HG03108 (cell line): ENCODE results near the gene RCAN2.

ENCODE experiments used
- ATAC-seq: cut with Tn5 transposase; IDR thresholded peaks from one replicate; pipeline ENCODE4 v1.9.1; 2021; ENCODE audit warnings: moderate library complexity; ENCODE audit not compliant: unreplicated experiment

RCAN2 gene

GRCh38 chr6:46293641-46294316, 197.5 kb downstream of the RCAN2 start:
- peak; percentile 88 for ATAC-seq

GRCh38 chr6:46291880-46292279, 199.4 kb downstream of the RCAN2 start:
- ATAC-seq: no peak

DNA sequence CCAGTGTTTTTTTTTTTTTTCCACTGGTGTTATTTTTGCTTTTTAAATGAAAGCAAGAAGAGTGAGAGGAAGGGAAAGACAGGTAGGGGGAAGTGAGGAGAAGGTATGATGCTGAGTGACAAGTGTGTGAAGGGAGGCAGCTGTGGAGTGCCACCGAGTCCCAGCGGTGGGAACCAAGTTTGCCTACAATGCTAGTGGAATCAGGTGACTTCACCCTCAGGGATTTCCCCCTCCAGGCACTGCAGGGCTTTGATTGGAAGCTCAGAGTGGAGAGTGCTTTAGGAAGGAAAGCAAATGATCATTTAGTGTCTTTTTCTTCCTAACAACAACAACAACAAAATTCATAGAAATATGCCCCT, 200.0 kb downstream of the RCAN2 start:
- no peak for ATAC-seq

- no peak for ATAC-seq
These were observed 200.6 kb downstream of the RCAN2 start for GRCh38 chr6:46290421-46291274.

GRCh38 chr6:46289898-46290297, 201.4 kb downstream of the RCAN2 start:
- ATAC-seq: no peak

DNA sequence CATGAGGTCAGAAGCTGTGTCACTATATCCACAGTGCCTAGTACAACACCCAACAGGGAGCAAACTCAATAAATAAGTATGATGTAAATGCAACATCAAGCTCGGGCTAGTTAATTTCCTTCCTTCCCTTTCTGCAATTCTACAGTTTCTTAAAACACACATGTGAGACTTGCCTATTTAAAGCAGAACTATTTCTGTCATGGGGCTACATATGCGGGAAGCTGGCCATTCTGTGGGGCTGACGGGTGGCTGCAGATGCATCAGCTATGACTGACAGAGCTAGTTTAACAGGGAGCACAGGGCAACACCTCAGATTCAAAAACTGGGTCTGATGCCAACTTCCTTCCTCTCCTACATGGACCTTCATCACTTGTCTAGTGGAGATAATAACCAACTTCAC, 202.4 kb downstream of the RCAN2 start:
- no peak for ATAC-seq

- ATAC-seq: no peak
These were observed 203.6 kb downstream of the RCAN2 start for GRCh38 chr6:46287681-46288080.

DNA sequence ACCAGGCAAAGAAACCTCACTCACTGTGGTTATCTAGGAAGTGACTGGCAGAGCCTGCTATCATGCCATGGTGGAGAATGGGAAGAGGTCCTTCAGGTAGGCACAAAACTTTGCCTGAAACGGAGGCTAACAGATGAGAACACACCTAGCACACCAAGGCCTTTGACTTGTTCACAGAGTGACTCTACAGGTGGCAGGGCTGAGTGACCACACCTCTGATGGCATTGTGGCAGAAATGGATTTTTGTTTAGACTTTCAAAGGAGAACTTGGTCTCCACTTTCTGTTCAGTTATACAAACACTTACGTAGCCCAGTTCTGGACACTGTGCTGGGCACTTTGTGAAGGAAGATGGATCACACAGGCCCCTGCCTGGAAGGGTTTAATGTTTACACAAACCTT, 204.2 kb downstream of the RCAN2 start:
- no peak for ATAC-seq

DNA sequence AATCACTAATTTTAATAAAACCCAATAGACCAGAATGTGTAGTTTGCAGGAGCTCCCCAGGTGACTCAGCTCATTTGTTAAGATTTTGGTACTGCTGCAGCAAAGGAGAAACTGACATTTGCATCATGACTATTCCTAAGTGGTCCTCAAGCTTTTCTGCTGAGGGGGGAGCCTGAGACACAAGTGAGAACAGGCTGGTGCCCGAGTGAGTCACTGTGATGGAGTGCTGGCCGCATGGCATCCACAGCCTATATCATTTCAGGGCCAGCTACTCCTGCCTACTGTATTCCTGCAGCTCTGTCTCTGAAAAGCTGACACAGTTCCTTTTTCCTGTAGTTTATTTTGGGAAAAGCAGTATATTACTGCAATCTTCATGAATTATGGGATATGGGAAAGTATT, 206.8 kb downstream of the RCAN2 start:
- no peak for ATAC-seq

DNA sequence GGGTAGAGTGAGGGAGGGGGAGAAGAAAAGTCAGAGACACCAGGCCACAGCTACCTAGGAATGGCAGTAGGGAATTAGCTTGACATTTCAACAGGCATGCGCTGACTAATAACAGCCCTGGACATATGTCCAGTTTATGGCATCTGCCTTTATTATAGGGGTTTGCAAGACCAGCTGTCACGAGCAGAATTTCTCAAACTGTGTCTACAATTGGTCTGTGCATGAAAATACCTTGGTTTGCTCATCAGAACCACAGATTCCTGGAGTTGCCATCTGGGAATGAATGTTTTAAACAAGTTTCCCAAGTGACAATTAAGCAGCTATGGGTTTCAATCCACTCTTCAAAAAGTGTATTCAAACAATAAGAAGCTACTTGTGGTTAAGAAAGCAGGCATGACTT, 210.1 kb downstream of the RCAN2 start:
- no peak for ATAC-seq

- no peak for ATAC-seq
These were observed 211.4 kb downstream of the RCAN2 start for GRCh38 chr6:46279874-46280273.

- no peak for ATAC-seq
These were observed 214.6 kb downstream of the RCAN2 start for GRCh38 chr6:46276576-46277142.

GRCh38 chr6:46274502-46274901, 216.7 kb downstream of the RCAN2 start:
- no peak for ATAC-seq

DNA sequence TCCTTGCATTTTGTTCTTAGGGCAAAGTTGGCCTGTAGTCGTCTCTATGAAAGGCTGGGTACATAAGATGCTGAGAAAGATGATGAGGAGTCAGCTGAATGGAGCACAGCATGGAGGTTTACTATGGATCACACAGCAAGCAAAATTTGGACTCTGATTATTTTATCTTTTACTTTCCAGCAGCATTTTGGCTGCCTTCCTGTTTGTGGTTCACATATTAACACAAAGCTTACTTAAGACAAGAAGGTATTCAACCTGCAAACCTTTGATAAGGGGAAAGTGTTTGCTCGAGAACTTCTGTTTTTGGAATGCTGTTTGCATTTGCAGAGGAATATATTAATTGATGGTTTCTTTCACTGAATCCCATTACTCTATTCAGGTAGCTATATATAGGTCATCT, 217.3 kb downstream of the RCAN2 start:
- ATAC-seq: no peak

DNA sequence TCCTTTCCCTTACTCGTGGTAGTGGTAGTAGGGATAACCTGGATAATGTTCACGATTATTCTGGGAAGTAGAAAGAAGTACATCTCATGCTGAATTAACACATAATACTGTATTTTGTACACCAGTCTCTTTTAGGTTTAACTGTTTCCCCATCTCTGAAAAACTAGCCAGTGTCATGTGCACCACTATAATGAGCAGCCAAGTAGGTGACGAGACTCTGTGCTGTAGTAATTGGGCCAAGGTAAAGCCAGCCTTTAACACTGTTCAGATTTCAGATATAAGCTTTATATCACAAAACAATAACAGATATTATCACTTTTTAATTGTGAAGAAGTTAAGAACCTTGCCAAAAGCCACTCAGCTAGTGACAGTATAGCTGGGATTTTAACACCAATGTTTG, 219.5 kb downstream of the RCAN2 start:
- no peak for ATAC-seq

GRCh38 chr6:46271107-46271506, 220.1 kb downstream of the RCAN2 start:
- ATAC-seq: no peak

DNA sequence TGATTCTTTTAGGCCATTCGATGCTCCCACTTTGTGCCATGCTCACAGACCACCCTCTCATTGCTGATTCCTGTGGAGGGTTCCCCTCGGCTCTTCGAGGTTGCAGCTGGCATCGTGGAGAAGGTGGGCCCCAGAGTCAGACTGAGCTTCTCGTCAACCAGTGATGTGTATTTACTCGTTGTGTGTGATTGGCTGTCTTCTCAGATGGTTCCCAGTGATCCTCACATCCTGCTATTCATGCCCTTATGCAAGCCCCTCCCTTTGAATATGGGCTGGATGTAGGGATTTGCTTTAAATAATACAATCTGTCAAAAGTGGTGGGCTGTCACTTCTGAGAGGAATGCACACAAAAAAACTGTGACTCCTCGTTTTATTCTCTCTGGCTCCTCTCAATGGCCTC, 220.9 kb downstream of the RCAN2 start:
- ATAC-seq: no peak

- no peak for ATAC-seq
These were observed 221.6 kb downstream of the RCAN2 start for GRCh38 chr6:46269447-46270229.

DNA sequence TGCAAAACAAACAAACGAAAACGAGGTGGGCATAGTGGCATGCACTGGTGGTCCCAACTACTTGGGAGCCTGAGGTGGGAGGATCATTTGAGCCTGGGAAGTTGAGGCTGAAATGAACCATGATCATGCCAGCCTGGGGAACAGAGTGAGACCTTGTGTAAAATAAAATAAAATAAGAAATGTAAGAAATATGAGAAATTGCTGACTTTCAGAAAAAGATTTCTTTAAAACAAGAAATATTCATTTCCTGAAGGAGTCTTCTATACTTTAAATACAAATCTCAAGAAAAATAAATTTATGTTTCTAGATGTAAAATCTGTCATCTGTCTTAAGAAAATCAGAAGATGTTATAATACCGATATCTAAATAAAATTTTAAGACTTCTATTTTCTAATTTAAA, 223.7 kb downstream of the RCAN2 start:
- ATAC-seq: no peak

GRCh38 chr6:46265373-46265772, 225.9 kb downstream of the RCAN2 start:
- ATAC-seq: no peak

GRCh38 chr6:46263707-46264086, 227.6 kb downstream of the RCAN2 start:
- ATAC-seq: no peak
